Transverse colon (tissue), 4 donors: ENCODE measurements around the gene CTNNA1. TPM values are rescaled to one million over a fixed set of nuclear protein-coding genes. Genes with fewer than 3 reads are reported as not detected.

Experiments used
- DNase-seq: peaks from one replicate; pipeline ENCODE4 v3.0.0-alpha.2; 2019
- H3K27ac ChIP-seq, 4 donors: fragments of 200-600 bp; sonication (generic); 2 replicates each; pipeline ENCODE4 v1.5.1; 2016 to 2018; ENCODE audit warnings: inconsistent platforms in 4 of 4
- H3K27me3 ChIP-seq: fragments of 200-600 bp; sonication (generic); 2 replicates; pipeline ENCODE4 v1.5.1; 2017; ENCODE audit warnings: inconsistent platforms
- H3K36me3 ChIP-seq, 4 donors: fragments of 200-600 bp; sonication (generic); 2 replicates each; pipeline ENCODE4 v1.5.1; 2017 to 2019; ENCODE audit warnings: inconsistent platforms in 4 of 4
- H3K4me1 ChIP-seq, 4 donors: fragments of 200-600 bp; sonication (generic); 2 replicates each; pipeline ENCODE4 v1.5.1; 2017 to 2020; ENCODE audit warnings: inconsistent platforms in 4 of 4
- H3K4me3 ChIP-seq, 4 donors: fragments of 200-600 bp; sonication (generic); 1 replicate in 1 of 4; 2 replicates in 3 of 4; pipeline versions ENCODE4 v1.5.1 to v1.6.1; 2017 to 2019; ENCODE audit warnings: inconsistent platforms in 4 of 4
- H3K9me3 ChIP-seq, 2 donors: fragments of 200-600 bp; sonication (generic); 2 replicates each; pipeline ENCODE4 v1.5.1; 2017 to 2019; ENCODE audit warnings: inconsistent platforms in 2 of 2
- EP300 ChIP-seq: sonication (generic); formaldehyde crosslinking; IDR thresholded peaks from one replicate; pipeline ENCODE4 v1.6.1; 2017; ENCODE audit warnings: antibody characterized with exemption, low read depth
- POLR2A ChIP-seq: fragments of 450-650 bp; IDR thresholded peaks from one replicate; pipeline ENCODE4 v1.6.1; 2016; ENCODE audit warnings: antibody characterized with exemption, mild to moderate bottlenecking, moderate library complexity
- POLR2AphosphoS5 ChIP-seq, 3 donors: sonication (generic); formaldehyde crosslinking; IDR thresholded peaks; one replicate each; pipeline ENCODE4 v1.6.1; 2016; ENCODE audit warnings: antibody characterized with exemption in 3 of 3
- WGBS, 2 donors: methylation state at CpG; one replicate each; pipeline ENCODE4 v1.1.5; 2018; ENCODE audit warnings: low coverage in 1 of 2; 5-methylcytosine and 5-hydroxymethylcytosine counted together
- in situ Hi-C, 4 donors: fragments of 200-750 bp; cut with MboI; loops; one replicate each; pipeline versions ENCODE4 v1.15.0 to v1.15.1; 2017; ENCODE audit warnings: low sequenced_read_pairs in 3 of 4, low pct_ligation_motif_present in 1 of 4, low pct_unique_long_range_greater_than_20kb in 1 of 4
- intact Hi-C: fragments of 100-400 bp; cut with DNase I; formaldehyde crosslinking; loops from one replicate; pipeline ENCODE4 v1.15.1; 2023; ENCODE audit warnings: low total_unique reads
- total RNA-seq, 4 donors: library from RNA; depleted of rRNA; stranded (reverse); fragments of >200 nt; gene quantifications; one replicate each; pipeline ENCODE4 v1.1.0, GENCODE V29; 2016
- TF ChIP-seq, protein P1 (sequence below), 5 experiments: fragments of 200-600 bp in 3 of 5; fragments of 450-650 bp in 2 of 5; sonication (generic) in 3 of 5; IDR thresholded peaks; 1 replicate in 2 of 5; 2 replicates in 3 of 5; pipeline ENCODE4 v1.5.1; 2016 to 2017; ENCODE audit warnings: antibody characterized with exemption in 5 of 5, inconsistent platforms in 3 of 5, mild to moderate bottlenecking in 2 of 5, moderate library complexity in 1 of 5

CTNNA1 gene
- total RNA-seq, 4 donors from 2014 or later = 272 to 381 (median 316) TPM

DNA sequence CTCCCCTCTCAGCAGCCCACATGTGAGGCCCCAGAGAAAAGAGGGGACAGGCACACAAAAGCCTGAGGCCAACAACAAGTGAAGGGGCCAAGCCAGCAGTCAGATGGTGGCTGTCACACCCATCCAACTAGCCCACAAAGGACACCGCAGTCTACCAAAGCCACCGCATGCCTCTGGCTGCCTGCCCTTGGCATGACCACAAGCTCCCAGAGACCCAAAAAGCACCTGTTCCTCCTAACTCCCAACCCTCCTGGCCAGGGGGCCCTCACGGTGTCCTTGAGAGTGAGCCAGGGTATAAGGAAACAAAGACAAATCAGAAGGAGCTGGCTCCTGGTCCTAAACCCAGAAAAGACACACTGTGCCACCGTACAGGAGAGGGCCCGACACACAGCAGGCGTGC is 199.7 kb downstream of the CTNNA1 start:
- WGBS, 2 donors = 35% methylated on average over 6 of the region's 6 CpGs; no CpG with 5 or more reads in 1 of the 2 donors
- peak overlapping the region; percentile 45 to 69 (median 54) for H3K27ac ChIP-seq
- TF ChIP-seq POLR2A (no peak), POLR2AphosphoS5 (IDR thresholded peaks at IDR 0.05) (no peak), EP300 (no peak)
- TF ChIP-seq, protein P1, sequence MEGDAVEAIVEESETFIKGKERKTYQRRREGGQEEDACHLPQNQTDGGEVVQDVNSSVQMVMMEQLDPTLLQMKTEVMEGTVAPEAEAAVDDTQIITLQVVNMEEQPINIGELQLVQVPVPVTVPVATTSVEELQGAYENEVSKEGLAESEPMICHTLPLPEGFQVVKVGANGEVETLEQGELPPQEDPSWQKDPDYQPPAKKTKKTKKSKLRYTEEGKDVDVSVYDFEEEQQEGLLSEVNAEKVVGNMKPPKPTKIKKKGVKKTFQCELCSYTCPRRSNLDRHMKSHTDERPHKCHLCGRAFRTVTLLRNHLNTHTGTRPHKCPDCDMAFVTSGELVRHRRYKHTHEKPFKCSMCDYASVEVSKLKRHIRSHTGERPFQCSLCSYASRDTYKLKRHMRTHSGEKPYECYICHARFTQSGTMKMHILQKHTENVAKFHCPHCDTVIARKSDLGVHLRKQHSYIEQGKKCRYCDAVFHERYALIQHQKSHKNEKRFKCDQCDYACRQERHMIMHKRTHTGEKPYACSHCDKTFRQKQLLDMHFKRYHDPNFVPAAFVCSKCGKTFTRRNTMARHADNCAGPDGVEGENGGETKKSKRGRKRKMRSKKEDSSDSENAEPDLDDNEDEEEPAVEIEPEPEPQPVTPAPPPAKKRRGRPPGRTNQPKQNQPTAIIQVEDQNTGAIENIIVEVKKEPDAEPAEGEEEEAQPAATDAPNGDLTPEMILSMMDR (IDR thresholded peaks at IDR 0.05) = no peak
- intact Hi-C loops = no loop called here
- no peaks in the 10 kb centered on the region for H3K9me3 ChIP-seq
- H3K36me3 ChIP-seq = no peaks in the 10 kb centered on the region
- no peak for DNase-seq
- in situ Hi-C loops = no loop called here
- no peaks in the 10 kb centered on the region for H3K27me3 ChIP-seq
- peaks cover 16 to 38% (median 23%) of the 10 kb centered on the region in 4 donors for H3K4me1 ChIP-seq
- no peak overlapping the region for H3K4me3 ChIP-seq

DNA sequence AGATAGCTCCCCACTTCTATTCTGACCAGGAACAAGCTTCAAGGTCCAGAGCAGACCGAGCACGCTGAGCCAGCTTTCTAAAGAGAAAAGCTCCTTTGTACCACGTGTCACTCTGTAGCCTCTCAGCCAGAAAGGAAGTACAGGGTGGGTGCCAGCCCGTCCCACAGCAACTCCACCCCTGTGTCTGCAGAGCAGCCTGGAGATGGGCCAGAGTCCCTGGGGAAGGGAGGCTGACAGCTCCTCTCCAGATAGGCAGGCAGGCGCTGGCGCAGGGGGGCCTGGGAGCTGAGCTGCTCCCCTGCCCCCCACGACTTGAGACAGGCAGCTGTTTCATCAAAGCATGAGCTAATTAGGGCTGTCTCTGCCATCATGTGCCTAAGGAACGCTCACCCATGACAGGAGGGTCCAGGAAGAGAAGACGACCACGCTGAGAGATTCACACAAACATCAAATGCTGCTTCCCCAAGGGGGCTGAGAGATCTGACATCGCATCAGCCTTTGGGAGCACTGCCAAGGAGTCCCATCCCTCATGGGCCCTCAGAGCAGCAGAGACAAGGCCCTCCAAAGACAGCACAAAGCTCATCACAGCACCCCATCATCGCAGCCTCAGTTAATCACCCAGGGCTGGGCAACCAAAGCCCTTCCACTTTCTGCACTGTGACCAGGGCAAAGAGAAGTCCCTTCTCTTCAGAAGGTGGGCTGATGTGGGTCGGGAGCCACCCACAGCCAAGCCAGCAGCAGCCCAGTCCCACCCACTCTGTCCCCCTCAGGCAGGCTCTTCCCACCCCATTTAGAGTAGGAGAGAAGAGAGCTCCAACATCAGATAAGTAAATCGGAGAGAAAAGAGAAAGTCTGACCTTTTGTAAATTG is 200.4 kb downstream of the CTNNA1 start:
- Histone ChIP-seq H3K27me3 (no peaks in the 10 kb centered on the region), H3K27ac (peak overlapping the region; percentile 45 to 69 (median 54)), H3K36me3 (no peaks in the 10 kb centered on the region), H3K9me3 (no peaks in the 10 kb centered on the region), H3K4me1 (peaks cover 16 to 38% (median 23%) of the 10 kb centered on the region in 4 donors), H3K4me3 (no peak overlapping the region)
- TF ChIP-seq POLR2AphosphoS5 (IDR thresholded peaks at IDR 0.05) (peak in 1 of 3 donors; percentile 26), POLR2A (no peak)
- peak; percentile 80 for DNase-seq
- in situ Hi-C loops (no loop called here), intact Hi-C loops (no loop called here)
- WGBS, 2 donors = 47% methylated on average over 11 of the region's 14 CpGs; no CpG with 5 or more reads in 1 of the 2 donors

DNA sequence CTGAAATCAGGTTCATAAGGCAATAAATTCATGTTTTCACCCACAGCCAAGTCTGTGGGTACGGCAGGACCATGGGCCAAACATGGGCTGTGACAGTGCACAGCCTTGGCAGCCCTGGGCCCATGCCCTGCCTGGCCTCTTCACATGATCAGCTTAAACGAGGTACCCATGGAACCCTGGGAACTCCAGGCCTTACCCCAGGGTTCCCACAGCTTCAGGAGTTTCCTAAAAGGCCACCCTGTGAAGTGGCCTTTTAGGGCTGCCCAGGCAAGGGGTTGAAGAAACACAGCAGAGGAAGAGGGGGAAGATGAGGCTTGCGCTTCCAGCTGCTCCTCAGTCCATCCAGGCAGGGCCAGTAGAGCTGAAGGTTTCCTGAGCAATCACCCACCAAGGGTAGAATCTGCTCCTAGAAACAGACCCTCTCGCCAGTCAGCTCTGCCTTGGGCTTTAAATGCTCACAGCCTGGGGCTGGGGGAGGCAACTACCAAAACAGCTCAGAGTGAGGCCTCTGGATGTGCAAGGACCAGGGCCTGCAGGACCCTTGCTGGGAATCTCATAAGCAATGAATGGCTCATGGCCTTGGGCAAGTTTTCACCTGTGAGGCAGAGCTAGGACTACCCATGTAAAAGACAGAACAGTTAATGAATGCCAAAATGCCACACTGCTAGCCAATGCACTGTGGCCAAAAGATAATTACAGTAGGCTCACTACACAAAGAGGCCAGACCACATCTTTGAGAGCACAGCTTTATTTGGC is 201.2 kb downstream of the CTNNA1 start:
- Histone ChIP-seq H3K27ac (peak overlapping the region; percentile 45 to 69 (median 54)), H3K4me1 (peaks cover 16 to 38% (median 23%) of the 10 kb centered on the region in 4 donors), H3K27me3 (no peaks in the 10 kb centered on the region), H3K9me3 (no peaks in the 10 kb centered on the region), H3K4me3 (no peak overlapping the region), H3K36me3 (no peaks in the 10 kb centered on the region)
- intact Hi-C loops (no loop called here), in situ Hi-C loops (no loop called here)
- no peak for DNase-seq
- 73% methylated on average over 4 of the region's 4 CpGs; no CpG with 5 or more reads in 1 of the 2 donors for WGBS, 2 donors
- TF ChIP-seq POLR2AphosphoS5 (IDR thresholded peaks at IDR 0.05) (no peak), POLR2A (no peak), EP300 (no peak)
- TF ChIP-seq, protein P1 (IDR thresholded peaks at IDR 0.05) = no peak

DNA sequence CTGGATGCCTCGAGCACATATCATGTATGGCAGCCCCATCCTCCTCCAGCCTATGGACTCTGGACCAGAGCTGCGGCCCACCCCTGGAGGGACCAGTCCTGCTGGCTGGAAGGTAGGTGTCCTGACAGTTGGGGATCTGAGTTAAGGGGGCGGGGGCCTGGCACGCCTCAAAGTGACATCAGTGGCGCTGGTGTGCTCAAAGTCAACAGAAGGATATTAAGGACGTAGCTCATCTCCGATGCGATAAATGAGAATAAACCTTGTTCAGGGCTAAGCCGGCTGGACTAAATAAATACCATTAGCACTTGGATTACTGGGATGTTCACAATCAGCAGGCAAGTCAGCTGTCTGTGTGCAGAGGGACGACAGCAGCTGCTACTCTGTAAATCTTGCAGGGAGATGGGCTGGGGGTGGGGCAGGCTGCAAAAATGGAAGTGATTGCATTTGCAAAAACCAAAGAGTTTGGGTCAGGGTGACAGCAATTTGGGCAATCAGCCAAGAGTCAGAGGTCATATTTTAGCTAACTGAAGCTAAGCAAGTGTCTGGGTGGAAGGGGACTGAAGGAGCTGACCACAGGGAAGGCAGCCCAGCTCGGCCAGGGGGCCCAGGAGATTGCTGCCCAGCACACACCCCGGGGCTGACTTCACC is 201.9 kb downstream of the CTNNA1 start:
- Histone ChIP-seq H3K4me3 (no peak overlapping the region), H3K27me3 (no peaks in the 10 kb centered on the region), H3K27ac (peak overlapping the region in 2 of 4 donors; percentile 45 to 69), H3K36me3 (no peaks in the 10 kb centered on the region), H3K9me3 (no peaks in the 10 kb centered on the region), H3K4me1 (peaks cover 16 to 38% (median 23%) of the 10 kb centered on the region in 4 donors)
- in situ Hi-C loops (no loop called here), intact Hi-C loops (no loop called here)
- TF ChIP-seq, protein P1 (IDR thresholded peaks at IDR 0.05) = no peak
- no peak for TF ChIP-seq EP300
- TF ChIP-seq POLR2A = no peak
- TF ChIP-seq POLR2AphosphoS5 (IDR thresholded peaks at IDR 0.05) = no peak
- WGBS, 2 donors = 70 to 79% methylated on average over 5 to 12 of the region's 12 CpGs
- DNase-seq = no peak
